HEK293 (cell line): ENCODE results near the gene DENND5A.

Experiments
- KLF10 ChIP-seq: fragments of 450-650 bp; IDR thresholded peaks from 2 replicates; pipeline ENCODE4 v1.5.1; 2018; ENCODE audit warnings: missing biosample characterization, mild to moderate bottlenecking, missing genetic modification characterization
- KLF16 ChIP-seq: fragments of 450-650 bp; formaldehyde crosslinking; IDR thresholded peaks from 2 replicates; pipeline ENCODE4 v1.5.1; 2017; ENCODE audit warnings: missing biosample characterization, missing genetic modification characterization
- RBAK ChIP-seq: fragments of 450-650 bp; formaldehyde crosslinking; IDR thresholded peaks from 2 replicates; pipeline ENCODE4 v1.5.1; 2016; ENCODE audit warnings: missing biosample characterization, missing genetic modification characterization
- ZBTB10 ChIP-seq: fragments of 450-650 bp; formaldehyde crosslinking; IDR thresholded peaks from 2 replicates; pipeline ENCODE4 v1.5.1; 2016; ENCODE audit warnings: missing biosample characterization, missing genetic modification characterization
- ZIC2 ChIP-seq: fragments of 450-650 bp; formaldehyde crosslinking; IDR thresholded peaks from 2 replicates; pipeline ENCODE4 v1.5.1; 2016; ENCODE audit warnings: missing biosample characterization, missing genetic modification characterization
- ZNF132 ChIP-seq: fragments of 450-650 bp; formaldehyde crosslinking; IDR thresholded peaks from 2 replicates; pipeline ENCODE4 v1.5.1; 2017; ENCODE audit warnings: missing biosample characterization, missing genetic modification characterization, borderline replicate concordance
- ZNF19 ChIP-seq: fragments of 450-650 bp; formaldehyde crosslinking; IDR thresholded peaks from 2 replicates; pipeline ENCODE4; 2016; ENCODE audit warnings: missing biosample characterization, missing genetic modification characterization, low read depth
- ZNF274 ChIP-seq, 2 experiments: fragments of 200-500 bp in 1 of 2; fragments of 450-650 bp in 1 of 2; sonication (Bioruptor generic) in 1 of 2; formaldehyde crosslinking in 1 of 2; IDR thresholded peaks; 2 replicates each; pipeline versions ENCODE4 v1.5.1 to v1.6.1; 2014 to 2016; ENCODE audit warnings: borderline replicate concordance in 1 of 2, inconsistent platforms in 1 of 2, low read length in 1 of 2, missing biosample characterization in 1 of 2, missing genetic modification characterization in 1 of 2
- ZNF423 ChIP-seq: fragments of 450-650 bp; formaldehyde crosslinking; IDR thresholded peaks from 2 replicates; pipeline ENCODE4 v1.5.1; 2016; ENCODE audit warnings: missing biosample characterization, missing genetic modification characterization
- ZNF549 ChIP-seq: fragments of 450-650 bp; IDR thresholded peaks from 2 replicates; pipeline ENCODE4 v1.5.1; 2018; ENCODE audit warnings: missing biosample characterization, missing genetic modification characterization, mild to moderate bottlenecking, inconsistent platforms, moderate library complexity
- ZNF707 ChIP-seq: fragments of 450-650 bp; formaldehyde crosslinking; IDR thresholded peaks from 2 replicates; pipeline ENCODE4 v1.5.1; 2016; ENCODE audit warnings: missing biosample characterization, missing genetic modification characterization
- ZSCAN18 ChIP-seq: fragments of 450-650 bp; formaldehyde crosslinking; IDR thresholded peaks from 2 replicates; pipeline ENCODE4 v1.5.1; 2016; ENCODE audit warnings: missing biosample characterization, missing genetic modification characterization
- TF ChIP-seq, protein P1 (sequence below): fragments of 450-650 bp; formaldehyde crosslinking; IDR thresholded peaks from 2 replicates; pipeline ENCODE4 v1.5.1; 2016; ENCODE audit warnings: missing biosample characterization, missing genetic modification characterization
- TF ChIP-seq, protein P2 (sequence below): fragments of 450-650 bp; formaldehyde crosslinking; IDR thresholded peaks from 2 replicates; pipeline ENCODE4 v1.5.1; 2016; ENCODE audit warnings: missing biosample characterization, missing genetic modification characterization

GRCh38 chr11:9210224-9210921 lies 54.8 kb downstream of the DENND5A start:
- TF ChIP-seq, protein P1, sequence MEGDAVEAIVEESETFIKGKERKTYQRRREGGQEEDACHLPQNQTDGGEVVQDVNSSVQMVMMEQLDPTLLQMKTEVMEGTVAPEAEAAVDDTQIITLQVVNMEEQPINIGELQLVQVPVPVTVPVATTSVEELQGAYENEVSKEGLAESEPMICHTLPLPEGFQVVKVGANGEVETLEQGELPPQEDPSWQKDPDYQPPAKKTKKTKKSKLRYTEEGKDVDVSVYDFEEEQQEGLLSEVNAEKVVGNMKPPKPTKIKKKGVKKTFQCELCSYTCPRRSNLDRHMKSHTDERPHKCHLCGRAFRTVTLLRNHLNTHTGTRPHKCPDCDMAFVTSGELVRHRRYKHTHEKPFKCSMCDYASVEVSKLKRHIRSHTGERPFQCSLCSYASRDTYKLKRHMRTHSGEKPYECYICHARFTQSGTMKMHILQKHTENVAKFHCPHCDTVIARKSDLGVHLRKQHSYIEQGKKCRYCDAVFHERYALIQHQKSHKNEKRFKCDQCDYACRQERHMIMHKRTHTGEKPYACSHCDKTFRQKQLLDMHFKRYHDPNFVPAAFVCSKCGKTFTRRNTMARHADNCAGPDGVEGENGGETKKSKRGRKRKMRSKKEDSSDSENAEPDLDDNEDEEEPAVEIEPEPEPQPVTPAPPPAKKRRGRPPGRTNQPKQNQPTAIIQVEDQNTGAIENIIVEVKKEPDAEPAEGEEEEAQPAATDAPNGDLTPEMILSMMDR (tag by site-specific recombination), result no peak
- TF ChIP-seq ZNF132 (tag by site-specific recombination), result no peak
- TF ChIP-seq ZNF423 (tag by site-specific recombination), result no peak
- TF ChIP-seq ZSCAN18, result no peak
- TF ChIP-seq ZNF274 (IDR thresholded peaks at IDR 0.05; ENCODE audit: low read length), result no peak
- no peak for TF ChIP-seq ZNF274 (tag by site-specific recombination; IDR thresholded peaks at IDR 0.05; ENCODE audit: borderline replicate concordance)
- no peak for TF ChIP-seq ZNF19 (tag by site-specific recombination)
- no peak for TF ChIP-seq ZNF549 (tag by site-specific recombination)
- TF ChIP-seq ZIC2 (tag by site-specific recombination), result no peak
- TF ChIP-seq ZNF707 (tag by site-specific recombination), result no peak
- no peak for TF ChIP-seq ZBTB10 (tag by site-specific recombination)
- TF ChIP-seq, protein P2, sequence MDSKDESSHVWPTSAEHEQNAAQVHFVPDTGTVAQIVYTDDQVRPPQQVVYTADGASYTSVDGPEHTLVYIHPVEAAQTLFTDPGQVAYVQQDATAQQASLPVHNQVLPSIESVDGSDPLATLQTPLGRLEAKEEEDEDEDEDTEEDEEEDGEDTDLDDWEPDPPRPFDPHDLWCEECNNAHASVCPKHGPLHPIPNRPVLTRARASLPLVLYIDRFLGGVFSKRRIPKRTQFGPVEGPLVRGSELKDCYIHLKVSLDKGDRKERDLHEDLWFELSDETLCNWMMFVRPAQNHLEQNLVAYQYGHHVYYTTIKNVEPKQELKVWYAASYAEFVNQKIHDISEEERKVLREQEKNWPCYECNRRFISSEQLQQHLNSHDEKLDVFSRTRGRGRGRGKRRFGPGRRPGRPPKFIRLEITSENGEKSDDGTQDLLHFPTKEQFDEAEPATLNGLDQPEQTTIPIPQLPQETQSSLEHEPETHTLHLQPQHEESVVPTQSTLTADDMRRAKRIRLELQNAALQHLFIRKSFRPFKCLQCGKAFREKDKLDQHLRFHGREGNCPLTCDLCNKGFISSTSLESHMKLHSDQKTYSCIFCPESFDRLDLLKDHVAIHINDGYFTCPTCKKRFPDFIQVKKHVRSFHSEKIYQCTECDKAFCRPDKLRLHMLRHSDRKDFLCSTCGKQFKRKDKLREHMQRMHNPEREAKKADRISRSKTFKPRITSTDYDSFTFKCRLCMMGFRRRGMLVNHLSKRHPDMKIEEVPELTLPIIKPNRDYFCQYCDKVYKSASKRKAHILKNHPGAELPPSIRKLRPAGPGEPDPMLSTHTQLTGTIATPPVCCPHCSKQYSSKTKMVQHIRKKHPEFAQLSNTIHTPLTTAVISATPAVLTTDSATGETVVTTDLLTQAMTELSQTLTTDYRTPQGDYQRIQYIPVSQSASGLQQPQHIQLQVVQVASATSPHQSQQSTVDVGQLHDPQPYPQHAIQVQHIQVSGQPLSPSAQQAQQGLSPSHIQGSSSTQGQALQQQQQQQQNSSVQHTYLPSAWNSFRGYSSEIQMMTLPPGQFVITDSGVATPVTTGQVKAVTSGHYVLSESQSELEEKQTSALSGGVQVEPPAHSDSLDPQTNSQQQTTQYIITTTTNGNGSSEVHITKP (tag by site-specific recombination), result no peak
- no peak for TF ChIP-seq KLF16
- no peak for TF ChIP-seq KLF10 (tag by site-specific recombination)
- no peak for TF ChIP-seq RBAK (tag by site-specific recombination)
